Smooth muscle cell (in vitro differentiated cells): ENCODE measurements around the gene DIP2C. TPM values are rescaled to one million over a fixed set of nuclear protein-coding genes. Genes with fewer than 3 reads are reported as not detected.

Experiments used
- DNase-seq: peaks from one replicate; lab custom pipeline; 2025; ENCODE audit not compliant: unreplicated experiment; lab: John Stamatoyannopoulos, UW
- H2AFZ ChIP-seq: fragments of 200-600 bp; sonication (generic); 2 replicates; pipeline ENCODE4 v1.6.0; 2016; ENCODE audit warnings: antibody characterized with exemption, low read depth, mild to moderate bottlenecking
- H3F3A ChIP-seq: fragments of 200-600 bp; sonication (generic); 2 replicates; pipeline ENCODE4 v1.6.0; 2017; ENCODE audit warnings: antibody characterized with exemption, low read depth
- H3K27ac ChIP-seq: fragments of 200-600 bp; sonication (generic); 2 replicates; pipeline ENCODE4 v1.5.1; 2016; ENCODE audit warnings: low read depth, mild to moderate bottlenecking
- H3K27me3 ChIP-seq: fragments of 200-600 bp; sonication (generic); 2 replicates; pipeline ENCODE4 v1.6.1; 2016; ENCODE audit warnings: low read depth, mild to moderate bottlenecking
- H3K36me3 ChIP-seq: fragments of 200-600 bp; sonication (generic); 2 replicates; pipeline ENCODE4 v1.5.1; 2016; ENCODE audit warnings: low read depth
- H3K4me1 ChIP-seq: fragments of 200-600 bp; sonication (generic); 2 replicates; pipeline ENCODE4 v1.5.1; 2016; ENCODE audit warnings: low read depth
- H3K4me2 ChIP-seq: fragments of 200-600 bp; sonication (generic); 2 replicates; pipeline ENCODE4 v1.6.0; 2016; ENCODE audit warnings: mild to moderate bottlenecking
- H3K4me3 ChIP-seq: fragments of 200-600 bp; sonication (generic); 2 replicates; pipeline ENCODE4 v1.5.1; 2016; ENCODE audit warnings: mild to moderate bottlenecking
- H3K79me2 ChIP-seq: fragments of 200-600 bp; sonication (generic); 2 replicates; pipeline ENCODE4 v1.6.0; 2016; ENCODE audit warnings: low read depth, mild to moderate bottlenecking
- H3K9ac ChIP-seq: fragments of 200-600 bp; sonication (generic); 2 replicates; pipeline ENCODE4 v1.6.0; 2016; ENCODE audit warnings: low read depth
- H3K9me3 ChIP-seq: fragments of 200-600 bp; sonication (generic); replicated peaks from 2 replicates; pipeline ENCODE4 v1.5.1; 2016; ENCODE audit warnings: low read depth
- H4K20me1 ChIP-seq: fragments of 200-600 bp; sonication (generic); 2 replicates; pipeline ENCODE4 v1.6.0; 2016; ENCODE audit warnings: low read depth
- CTCF ChIP-seq: fragments of 200-600 bp; sonication (generic); IDR thresholded peaks from 2 replicates; pipeline ENCODE4 v1.5.1; 2017; ENCODE audit warnings: borderline replicate concordance, mild to moderate bottlenecking, antibody characterized with exemption; ENCODE audit not compliant: insufficient read depth, poor library complexity, severe bottlenecking
- WGBS: methylation state at CpG from one replicate; pipeline ENCODE4 v1.1.7; 2016; ENCODE audit warnings: low lambda C conversion rate; 5-methylcytosine and 5-hydroxymethylcytosine counted together
- polyA plus RNA-seq: library from polyadenylated mRNA; unstranded; fragments of >200 nt; fragmentation: Nextera tagmentation; extraction: Ambion mirVana; gene quantifications from 2 replicates; pipeline ENCODE4 v1.2.1, GENCODE V29; 2016
- total RNA-seq: library from RNA; depleted of rRNA; stranded (reverse); fragments of >200 nt; gene quantifications from 2 replicates; pipeline ENCODE4 v1.2.3, GENCODE V29; 2014

Gene DIP2C
- total and polyA plus RNA-seq, 2 experiments from 2014 or later, result 14.9 to 15.3 TPM

DNA sequence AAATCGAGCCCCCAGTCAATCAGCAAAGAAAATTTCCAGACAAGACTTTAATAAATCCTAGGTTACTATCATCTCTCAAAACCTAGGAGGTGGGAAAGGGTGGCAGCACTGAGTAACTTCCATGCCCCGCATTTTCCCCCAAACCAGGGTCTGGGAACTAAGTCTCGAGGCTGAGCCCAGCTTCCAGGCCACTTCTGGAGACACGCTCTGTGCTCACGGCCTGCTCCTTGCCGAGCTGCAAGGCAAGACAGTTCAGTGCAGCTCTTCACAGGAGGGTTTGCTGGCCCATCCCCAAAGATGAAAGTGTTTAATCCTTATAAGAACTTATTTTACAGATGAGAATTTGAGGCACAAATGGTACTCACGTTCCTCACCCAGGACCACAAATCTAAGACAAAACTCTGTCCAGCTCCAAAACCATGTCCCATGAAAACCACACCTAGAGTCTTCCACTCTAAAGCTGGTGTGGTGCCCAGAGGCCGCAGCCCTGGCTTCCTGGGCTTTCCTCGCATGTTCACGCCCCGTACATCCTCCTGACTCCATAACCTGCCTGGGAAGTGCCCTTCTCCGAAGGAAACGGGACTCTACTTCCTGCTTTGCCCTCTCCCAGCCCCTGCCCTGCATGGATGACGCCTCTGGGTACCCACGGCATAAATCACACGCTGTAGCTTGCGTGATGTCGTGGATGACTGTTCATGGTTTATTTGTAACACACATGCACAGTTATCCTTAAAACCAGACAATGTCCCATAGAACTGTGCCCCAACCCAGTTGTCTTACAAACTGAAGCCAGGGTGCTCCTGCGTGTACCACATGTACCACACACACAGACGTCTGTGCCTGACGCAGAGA lies 201.2 kb downstream of the DIP2C start:
- Histone ChIP-seq H3K4me3 (no peak overlapping the region), H3K9me3 (no peaks in the 10 kb centered on the region), H3K36me3 (no peaks in the 10 kb centered on the region), H4K20me1 (peaks cover 94% of the 10 kb centered on the region), H2AFZ (no peak overlapping the region), H3K4me1 (peaks cover 17% of the 10 kb centered on the region), H3K4me2 (no peak overlapping the region), H3F3A (no peaks in the 10 kb centered on the region), H3K27ac (no peak overlapping the region), H3K9ac (no peak overlapping the region), H3K27me3 (no peaks in the 10 kb centered on the region), H3K79me2 (peaks cover 63% of the 10 kb centered on the region)
- no peak for DNase-seq
- no peak for TF ChIP-seq CTCF
- 96% methylated on average over 21 of the region's 21 CpGs for WGBS

- Histone ChIP-seq H3K27ac (no peak overlapping the region), H3K4me3 (no peak overlapping the region), H2AFZ (no peak overlapping the region), H3K79me2 (peaks cover 49% of the 10 kb centered on the region), H3K27me3 (no peaks in the 10 kb centered on the region), H4K20me1 (peaks cover 94% of the 10 kb centered on the region), H3F3A (no peaks in the 10 kb centered on the region), H3K9ac (no peak overlapping the region), H3K36me3 (no peaks in the 10 kb centered on the region), H3K4me1 (peaks cover 8% of the 10 kb centered on the region), H3K9me3 (no peaks in the 10 kb centered on the region), H3K4me2 (no peak overlapping the region)
- no peak for DNase-seq
- WGBS, result 93% methylated on average over 17 of the region's 17 CpGs
- no peak for TF ChIP-seq CTCF
Measured at GRCh38 chr10:486666-487322, 202.7 kb downstream of the DIP2C start.

- no peak for TF ChIP-seq CTCF
- no peaks in the 10 kb centered on the region for H3K9me3 ChIP-seq
- H4K20me1 ChIP-seq, result peaks cover 94% of the 10 kb centered on the region
- no peak overlapping the region for H3K4me3 ChIP-seq
- H3K4me1 ChIP-seq, result peaks cover 8% of the 10 kb centered on the region
- no peaks in the 10 kb centered on the region for H3K36me3 ChIP-seq
- 55% methylated on average over 11 of the region's 11 CpGs for WGBS
- H2AFZ ChIP-seq, result no peak overlapping the region
- H3K9ac ChIP-seq, result no peak overlapping the region
- H3K27ac ChIP-seq, result no peak overlapping the region
- no peak overlapping the region for H3K4me2 ChIP-seq
- H3F3A ChIP-seq, result no peaks in the 10 kb centered on the region
- H3K27me3 ChIP-seq, result no peaks in the 10 kb centered on the region
- peaks cover 45% of the 10 kb centered on the region for H3K79me2 ChIP-seq
- no peak for DNase-seq
Measured at GRCh38 chr10:486206-486605, 203.3 kb downstream of the DIP2C start.

- no peak overlapping the region for H3K4me3 ChIP-seq
- DNase-seq, result no peak
- H3K79me2 ChIP-seq, result peaks cover 43% of the 10 kb centered on the region
- peaks cover 5% of the 10 kb centered on the region for H3K4me1 ChIP-seq
- no peaks in the 10 kb centered on the region for H3K36me3 ChIP-seq
- H3K9ac ChIP-seq, result no peak overlapping the region
- 97% methylated on average over 7 of the region's 7 CpGs for WGBS
- H3K27ac ChIP-seq, result no peak overlapping the region
- peaks cover 94% of the 10 kb centered on the region for H4K20me1 ChIP-seq
- no peaks in the 10 kb centered on the region for H3K9me3 ChIP-seq
- TF ChIP-seq CTCF, result no peak
- H3K27me3 ChIP-seq, result no peaks in the 10 kb centered on the region
- no peaks in the 10 kb centered on the region for H3F3A ChIP-seq
- no peak overlapping the region for H3K4me2 ChIP-seq
- H2AFZ ChIP-seq, result no peak overlapping the region
Measured at GRCh38 chr10:485776-486175, 203.7 kb downstream of the DIP2C start.
